Adrenal gland (tissue), 12 donors: ENCODE data around the gene PCNP. TPM values are rescaled to one million over a fixed set of nuclear protein-coding genes. Genes with fewer than 3 reads are reported as not detected.
"Not testable (repeated sequence)": the region's sequence is repeated elsewhere in the genome, so short reads cannot be mapped to it uniquely, and the experiment has no call there.

Experiments
- DNase-seq, 7 donors: peaks; one replicate each; pipeline ENCODE4 v3.0.0-alpha.2; 2019 to 2020
- H3K27ac ChIP-seq, 5 donors: fragments of 200-600 bp; sonication (generic) in 4 of 5; 1 replicate in 3 of 5; 2 replicates in 2 of 5; pipeline versions ENCODE4 v1.5.1 to v1.8.0; 2016 to 2020; ENCODE audit warnings: mild to moderate bottlenecking in 1 of 5
- H3K27me3 ChIP-seq: fragments of 200-600 bp; 2 replicates; pipeline ENCODE4 v1.8.0; 2021
- H3K36me3 ChIP-seq, 2 donors: fragments of 200-600 bp; replicated peaks in 1 of 2; 1 replicate in 1 of 2; 2 replicates in 1 of 2; pipeline versions ENCODE4 v1.5.1 to v1.8.0; 2018 to 2022
- H3K4me1 ChIP-seq, 2 donors: fragments of 200-600 bp; replicated peaks in 1 of 2; 1 replicate in 1 of 2; 2 replicates in 1 of 2; pipeline versions ENCODE4 v1.5.1 to v1.8.0; 2018 to 2021
- H3K4me3 ChIP-seq, 4 donors: fragments of 200-600 bp; sonication (generic) in 3 of 4; one replicate each; pipeline ENCODE4 v1.5.1; 2016 to 2018
- H3K9me3 ChIP-seq, 3 donors: fragments of 200-600 bp; sonication (generic) in 1 of 3; replicated peaks in 1 of 3; 1 replicate in 2 of 3; 2 replicates in 1 of 3; pipeline versions ENCODE4 v1.5.1 to v1.8.0; 2016 to 2021
- POLR2A ChIP-seq, 2 donors: fragments of 450-650 bp; IDR thresholded peaks; one replicate each; pipeline ENCODE4 v1.6.1; 2017; ENCODE audit warnings: antibody characterized with exemption in 2 of 2, mild to moderate bottlenecking in 2 of 2, moderate library complexity in 1 of 2
- WGBS, 4 donors: extraction: QIAGEN DNeasy Blood & Tissue Kit in 2 of 4; methylation state at CpG; one replicate each; pipeline versions ENCODE4 v1.1.5 to v1.1.7; 2013 to 2017; 5-methylcytosine and 5-hydroxymethylcytosine counted together
- intact Hi-C, 2 donors: fragments of 100-400 bp; cut with DNase I; formaldehyde crosslinking; loops; one replicate each; pipeline versions ENCODE4 v1.14.1 to v1.15.0; 2022 to 2023
- polyA plus RNA-seq, 3 donors: library from polyadenylated mRNA; stranded (reverse); fragments of 200-250 nt in 2 of 3; fragments of 350-450 nt in 1 of 3; fragmentation: Illumina TruSeq in 1 of 3; extraction: RNeasy Lipid Tissue Mini Kit (QIAGEN cat#74804) in 1 of 3; gene quantifications; one replicate each; pipeline ENCODE4 v1.2.3, GENCODE V29; 2013 to 2014
- total RNA-seq, 9 donors: library from RNA; depleted of rRNA in 4 of 9; stranded (reverse); fragments of >200 nt in 4 of 9; fragments of 120-200 nt in 1 of 9; fragmentation: NEBNext Ultra II Directional in 1 of 9; extraction: Animal tissue kit (Norgen Biotek cat#: 25700) in 1 of 9; gene quantifications; one replicate each; pipeline versions ENCODE4 v1.1.0 to v1.2.4, GENCODE V29; 2013 to 2023
- TF ChIP-seq, protein P1 (sequence below), 6 experiments: fragments of 450-650 bp in 4 of 6; fragments of 200-600 bp in 2 of 6; sonication (generic) in 1 of 6; IDR thresholded peaks; 1 replicate in 5 of 6; 2 replicates in 1 of 6; pipeline versions ENCODE4 v1.5.1 to v1.8.0; 2016 to 2021; ENCODE audit warnings: antibody characterized with exemption in 6 of 6, mild to moderate bottlenecking in 2 of 6, moderate library complexity in 1 of 6
- donor health status: healthy with polysubstance abuse.
- donor health status: Bipolar disorder and iron deficiency.
- donor health status: DM: yes; HTN: yes; CAD: no.
- donor health status: DM: no; HTN: no; CAD: no.
- donor health status: DM: no; HTN: no; CAD: no.
- donor health status: DM: yes; HTN: yes; CAD: no.

The PCNP gene
- total and polyA plus RNA-seq, 12 donors, result 41.0 to 146 (median 81.3) TPM

DNA sequence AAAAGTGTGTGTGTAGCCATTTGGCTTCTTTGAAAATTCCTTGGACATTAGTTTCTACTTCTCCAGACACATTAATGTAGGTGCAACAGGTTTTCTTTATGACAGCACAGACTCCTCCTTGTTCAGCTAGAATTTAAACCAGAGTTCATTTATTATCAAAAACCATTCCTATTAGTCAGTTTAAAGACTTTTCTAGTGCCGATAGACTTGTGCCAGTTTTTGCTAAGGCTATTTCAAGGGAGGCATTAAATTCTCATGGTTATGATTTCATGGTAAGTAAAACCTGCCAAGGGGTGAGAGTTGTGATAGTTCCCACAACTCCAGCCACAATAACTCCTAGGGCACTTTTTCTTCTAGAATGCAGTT lies 40.4 kb upstream of the PCNP start:
- 67 to 85% (median 78%) methylated on average over 1 of the region's 1 CpG for WGBS, 4 donors
- no peak overlapping the region for H3K4me3 ChIP-seq
- DNase-seq, result no peak
- no peaks in the 10 kb centered on the region for H3K36me3 ChIP-seq
- H3K27me3 ChIP-seq, result no peaks in the 10 kb centered on the region
- H3K27ac ChIP-seq, result no peak overlapping the region
- TF ChIP-seq, protein P1, sequence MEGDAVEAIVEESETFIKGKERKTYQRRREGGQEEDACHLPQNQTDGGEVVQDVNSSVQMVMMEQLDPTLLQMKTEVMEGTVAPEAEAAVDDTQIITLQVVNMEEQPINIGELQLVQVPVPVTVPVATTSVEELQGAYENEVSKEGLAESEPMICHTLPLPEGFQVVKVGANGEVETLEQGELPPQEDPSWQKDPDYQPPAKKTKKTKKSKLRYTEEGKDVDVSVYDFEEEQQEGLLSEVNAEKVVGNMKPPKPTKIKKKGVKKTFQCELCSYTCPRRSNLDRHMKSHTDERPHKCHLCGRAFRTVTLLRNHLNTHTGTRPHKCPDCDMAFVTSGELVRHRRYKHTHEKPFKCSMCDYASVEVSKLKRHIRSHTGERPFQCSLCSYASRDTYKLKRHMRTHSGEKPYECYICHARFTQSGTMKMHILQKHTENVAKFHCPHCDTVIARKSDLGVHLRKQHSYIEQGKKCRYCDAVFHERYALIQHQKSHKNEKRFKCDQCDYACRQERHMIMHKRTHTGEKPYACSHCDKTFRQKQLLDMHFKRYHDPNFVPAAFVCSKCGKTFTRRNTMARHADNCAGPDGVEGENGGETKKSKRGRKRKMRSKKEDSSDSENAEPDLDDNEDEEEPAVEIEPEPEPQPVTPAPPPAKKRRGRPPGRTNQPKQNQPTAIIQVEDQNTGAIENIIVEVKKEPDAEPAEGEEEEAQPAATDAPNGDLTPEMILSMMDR (IDR thresholded peaks at IDR 0.05), result no peak
- no peak for TF ChIP-seq POLR2A (IDR thresholded peaks at IDR 0.05)
- intact Hi-C loops, result no loop called here
- H3K9me3 ChIP-seq, result no peaks in the 10 kb centered on the region
- H3K4me1 ChIP-seq, result no peaks in the 10 kb centered on the region

DNA sequence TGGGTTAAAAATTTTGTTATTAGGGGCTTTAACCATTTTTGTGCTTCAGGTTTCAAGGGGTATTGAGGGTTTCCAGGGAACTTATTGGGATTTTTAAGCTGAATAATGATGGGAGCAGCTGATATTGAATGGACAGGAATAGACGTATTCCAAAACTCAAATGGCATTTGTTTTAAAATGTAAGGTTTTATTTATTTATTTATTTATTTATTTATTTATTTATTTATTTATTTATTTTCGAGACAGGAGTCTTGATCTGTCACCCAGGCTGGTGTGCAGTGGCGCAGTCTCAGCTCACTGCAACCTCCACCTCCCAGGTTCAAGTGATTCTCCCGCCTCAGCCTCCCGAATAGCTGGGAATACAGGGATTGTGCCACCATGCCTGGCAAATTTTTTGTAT lies 38.8 kb upstream of the PCNP start:
- Histone ChIP-seq H3K4me1 (no peaks in the 10 kb centered on the region), H3K4me3 (no peak overlapping the region), H3K9me3 (no peaks in the 10 kb centered on the region), H3K27ac (no peak overlapping the region), H3K36me3 (no peaks in the 10 kb centered on the region), H3K27me3 (no peaks in the 10 kb centered on the region)
- DNase-seq, result no peak
- no peak for TF ChIP-seq POLR2A (IDR thresholded peaks at IDR 0.05)
- TF ChIP-seq, protein P1 (IDR thresholded peaks at IDR 0.05), result no peak
- WGBS, 4 donors, result 72 to 82% (median 77%) methylated on average over 5 of the region's 5 CpGs
- intact Hi-C loops, result no loop called here

DNA sequence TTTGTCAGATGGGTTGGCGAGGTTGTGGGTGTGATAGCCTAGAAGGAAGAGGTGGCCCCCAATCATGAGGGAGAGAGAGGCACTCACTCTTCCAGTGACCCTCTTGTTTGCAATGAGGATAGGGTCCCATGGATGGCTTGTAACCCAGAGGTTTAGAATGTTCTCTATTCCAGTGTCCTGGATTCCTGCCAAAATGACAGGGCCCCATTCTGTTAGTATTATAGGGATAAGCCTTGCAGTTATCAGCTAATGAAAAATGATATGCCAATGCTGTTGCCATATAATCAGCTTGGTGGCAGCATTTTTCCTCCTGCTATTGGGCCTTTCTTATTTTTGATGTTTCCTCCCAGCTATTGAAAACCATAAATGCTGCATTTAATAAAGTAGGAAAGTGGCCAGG lies 37.7 kb upstream of the PCNP start:
- Histone ChIP-seq H3K27ac (no peak overlapping the region), H3K27me3 (no peaks in the 10 kb centered on the region), H3K4me3 (no peak overlapping the region), H3K36me3 (no peaks in the 10 kb centered on the region), H3K4me1 (no peaks in the 10 kb centered on the region), H3K9me3 (no peaks in the 10 kb centered on the region)
- intact Hi-C loops, result no loop called here
- TF ChIP-seq POLR2A (IDR thresholded peaks at IDR 0.05), result no peak
- TF ChIP-seq, protein P1 (IDR thresholded peaks at IDR 0.05), result no peak
- DNase-seq, result no peak
- 69 to 100% (median 88%) methylated on average over 1 of the region's 1 CpG for WGBS, 4 donors

DNA sequence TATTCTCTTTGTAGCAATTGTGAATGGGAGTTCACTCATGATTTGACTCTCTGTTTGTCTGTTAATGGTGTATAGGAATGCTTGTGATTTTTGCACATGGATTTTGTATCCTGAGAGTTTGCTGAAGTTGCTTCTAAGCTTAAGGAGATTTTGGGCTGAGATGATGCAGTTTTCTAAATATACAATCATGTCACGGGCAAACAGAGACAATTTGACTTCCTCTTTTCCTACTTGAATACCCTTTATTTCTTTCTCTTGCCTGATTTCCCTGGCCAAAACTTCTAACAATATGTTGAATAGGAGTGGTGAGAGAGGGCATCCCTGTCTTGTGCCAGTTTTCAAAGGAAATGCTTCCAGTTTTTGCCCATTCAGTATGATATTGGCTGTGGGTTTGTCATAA lies 37.0 kb upstream of the PCNP start:
- H3K36me3 ChIP-seq, H3K4me3 ChIP-seq, H3K27me3 ChIP-seq, H3K4me1 ChIP-seq, H3K9me3 ChIP-seq, DNase-seq, intact Hi-C loops, H3K27ac ChIP-seq: not testable (repeated sequence)
- WGBS, 4 donors, result 79 to 86% (median 80%) methylated on average over 1 of the region's 1 CpG

DNA sequence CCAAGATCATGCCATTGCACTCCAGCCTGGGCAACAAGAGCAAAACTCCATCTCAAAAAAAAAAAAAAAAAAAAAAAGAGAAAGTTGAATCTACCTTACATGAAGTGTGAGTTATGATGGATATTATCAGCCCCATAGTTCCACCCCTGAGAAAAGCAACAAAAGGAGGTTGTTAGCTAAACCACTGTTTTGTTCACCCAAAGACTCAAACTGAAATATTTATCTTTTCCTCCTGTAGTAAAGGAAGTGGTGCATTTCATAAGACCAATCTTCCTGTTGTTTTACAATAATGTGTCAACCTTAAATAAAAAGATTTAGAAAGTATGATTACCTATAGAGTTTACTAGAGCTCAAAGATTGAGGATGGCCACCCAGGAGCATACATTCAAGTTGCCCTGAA lies 31.0 kb upstream of the PCNP start:
- no peaks in the 10 kb centered on the region for H3K27me3 ChIP-seq
- DNase-seq, result no peak
- H3K27ac ChIP-seq, result no peak overlapping the region
- no peak overlapping the region for H3K4me3 ChIP-seq
- no peaks in the 10 kb centered on the region for H3K36me3 ChIP-seq
- intact Hi-C loops, result no loop called here
- TF ChIP-seq, protein P1 (IDR thresholded peaks at IDR 0.05), result no peak
- no peak for TF ChIP-seq POLR2A (IDR thresholded peaks at IDR 0.05)
- no peaks in the 10 kb centered on the region for H3K4me1 ChIP-seq
- no peaks in the 10 kb centered on the region for H3K9me3 ChIP-seq
